Panc1 (cell line): ENCODE measurements around the gene KCNT1.

ENCODE experiments used
- CTCF ChIP-seq: fragments of 450-650 bp; IDR thresholded peaks from 2 replicates; pipeline ENCODE4 v1.5.1; 2017; ENCODE audit warnings: mild to moderate bottlenecking
- POLR2AphosphoS5 ChIP-seq: IDR thresholded peaks from 2 replicates; pipeline ENCODE4 v1.6.1; 2012; ENCODE audit warnings: mild to moderate bottlenecking, low read depth, low read length, moderate library complexity
- REST ChIP-seq, 2 experiments: IDR thresholded peaks; 2 replicates each; pipeline ENCODE4 v1.6.1; 2011 to 2012; ENCODE audit warnings: low read depth in 2 of 2, control low read depth in 1 of 2, low read length in 1 of 2, mild to moderate bottlenecking in 1 of 2, moderate library complexity in 1 of 2; ENCODE audit not compliant: insufficient read depth in 1 of 2

GRCh38 chr9:135768516-135769218, 66.7 kb downstream of the KCNT1 start:
- TF ChIP-seq CTCF (no peak), REST (IDR thresholded peaks at IDR 0.05; ENCODE audit: insufficient read depth in 1 of 2, low read depth in 2 of 2, low read length in 1 of 2) (no peak), POLR2AphosphoS5 (no peak)
